ENCODE measurements around the gene ENGASE. TPM values are rescaled to one million over a fixed set of nuclear protein-coding genes. Genes with fewer than 3 reads are reported as not detected.

Gene ENGASE
- total and polyA plus RNA-seq, 2 of the 4 experiments (the other 2 are of a cell fraction): 3.9 to 12.1 TPM

DNA sequence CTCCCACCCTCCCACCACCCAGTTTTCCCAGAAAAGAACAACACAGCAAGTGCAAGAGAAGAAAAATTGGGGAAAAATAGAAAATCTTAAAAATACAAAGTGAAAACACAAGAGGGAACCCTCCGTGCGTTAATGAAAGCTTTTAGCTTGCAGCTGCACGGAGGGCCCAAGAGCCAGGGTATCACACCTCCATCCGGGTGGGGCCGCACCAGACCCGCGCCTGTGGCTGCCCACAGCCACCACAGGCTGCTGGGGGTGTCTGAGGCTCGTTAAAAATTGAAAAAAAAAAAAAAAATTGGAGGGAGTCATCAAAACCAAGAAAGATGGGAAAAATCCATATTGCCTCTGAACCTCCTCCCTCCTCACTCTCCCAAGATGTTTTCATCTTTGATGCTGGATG, 18.6 kb downstream of the ENGASE start:
- H3K27me3 ChIP-seq (ENCODE audit: control insufficient read depth, insufficient read depth, low read length): peaks cover 37% of the 10 kb centered on the region
- DNase-seq: no peak
- H3K9me1 ChIP-seq (ENCODE audit: insufficient read depth, low read length): no peaks in the 10 kb centered on the region
- no peak overlapping the region for H2AK9ac ChIP-seq (replicated peaks; ENCODE audit: low read depth, low read length, poor library complexity)
- no peaks in the 10 kb centered on the region for H3K36me3 ChIP-seq (ENCODE audit: control insufficient read depth, insufficient read depth, low read length)
- H2AK5ac ChIP-seq (ENCODE audit: low read depth, low read length): no peak overlapping the region
- H4K20me1 ChIP-seq (ENCODE audit: insufficient read depth, low read length): no peaks in the 10 kb centered on the region
- H3K9ac ChIP-seq (ENCODE audit: low read depth, low read length): no peak overlapping the region
- H3K14ac ChIP-seq (replicated peaks; ENCODE audit: low read depth, low read length): no peak overlapping the region
- dilution Hi-C loops (cut with HindIII; ENCODE audit: low sequenced_read_pairs, unreplicated experiment): no loop called here
- intact Hi-C loops (cut with micrococcal nuclease): no loop called here
- BruUV-seq (replicated peaks): no TSS peak
- no peak overlapping the region for H4K5ac ChIP-seq (ENCODE audit: low read depth, low read length)
- H3K18ac ChIP-seq (ENCODE audit: low read depth, low read length): no peak overlapping the region
- no peak overlapping the region for H3K4me3 ChIP-seq (ENCODE audit: insufficient read depth, low read depth, low read length)
- no peaks in the 10 kb centered on the region for H3K9me3 ChIP-seq (ENCODE audit: control insufficient read depth, insufficient read depth, low read length)
- no peak overlapping the region for H3K56ac ChIP-seq (ENCODE audit: extremely low read depth, insufficient read depth, low read length)
- H2BK120ac ChIP-seq (ENCODE audit: low read depth, low read length): no peak overlapping the region
- no peak overlapping the region for H3K4me2 ChIP-seq (ENCODE audit: low read depth, low read length)
- no peak overlapping the region for H2BK15ac ChIP-seq (ENCODE audit: low read depth, low read length)
- H2BK20ac ChIP-seq (ENCODE audit: low read depth, low read length): no peak overlapping the region
- ChIA-PET CTCF (no interaction called here), POLR2A (ENCODE audit: unreplicated experiment) (no interaction called here)
- WGBS, 2 experiments (ENCODE audit: extremely low coverage in 2 of 2, insufficient read length in 1 of 2): 20% methylated on average over 1 of the region's 8 CpGs; no CpG with 5 or more reads in 1 of the 2 experiments
- no peak overlapping the region for H2BK5ac ChIP-seq (ENCODE audit: low read depth, low read length, poor library complexity, severe bottlenecking)
- H3K79me1 ChIP-seq (ENCODE audit: low read depth in 1 of 2, low read length in 2 of 2): no peaks in the 10 kb centered on the region
- no peak overlapping the region for H4K8ac ChIP-seq (ENCODE audit: low read depth in 2 of 2, low read length in 2 of 2)
- no peak overlapping the region for H4K91ac ChIP-seq (ENCODE audit: insufficient read depth, low read depth, low read length)
- no peak for ATAC-seq (ENCODE audit: low read depth)
- H3K4ac ChIP-seq (ENCODE audit: low read depth, low read length): no peak overlapping the region
- no peaks in the 10 kb centered on the region for H3K4me1 ChIP-seq (ENCODE audit: control insufficient read depth, insufficient read depth, low read length)
- in situ Hi-C loops (cut with MboI; ENCODE audit: low sequenced_read_pairs): loop anchor here (25.0 kb wide), 1 partner anchor 619 kb away; no protein-coding TSS in a partner anchor
- no peak overlapping the region for H2AFZ ChIP-seq (replicated peaks; ENCODE audit: low read length, poor library complexity)
- no peak overlapping the region for H3K23ac ChIP-seq (ENCODE audit: low read depth, low read length)
- H3K27ac ChIP-seq (ENCODE audit: insufficient read depth, low read length): no peak overlapping the region
- no peak for TF ChIP-seq POLR2A (IDR thresholded peaks at IDR 0.05; ENCODE audit: low read depth, low read length)
- TF ChIP-seq MXI1 (IDR thresholded peaks at IDR 0.05; ENCODE audit: borderline replicate concordance, low read depth, low read length): no peak
- no peak for TF ChIP-seq CHD1 (IDR thresholded peaks at IDR 0.05; ENCODE audit: low read depth, low read length)
- no peak for TF ChIP-seq NFE2L2 (IDR thresholded peaks at IDR 0.05; ENCODE audit: low read depth, low read length)
- TF ChIP-seq, protein P1, sequence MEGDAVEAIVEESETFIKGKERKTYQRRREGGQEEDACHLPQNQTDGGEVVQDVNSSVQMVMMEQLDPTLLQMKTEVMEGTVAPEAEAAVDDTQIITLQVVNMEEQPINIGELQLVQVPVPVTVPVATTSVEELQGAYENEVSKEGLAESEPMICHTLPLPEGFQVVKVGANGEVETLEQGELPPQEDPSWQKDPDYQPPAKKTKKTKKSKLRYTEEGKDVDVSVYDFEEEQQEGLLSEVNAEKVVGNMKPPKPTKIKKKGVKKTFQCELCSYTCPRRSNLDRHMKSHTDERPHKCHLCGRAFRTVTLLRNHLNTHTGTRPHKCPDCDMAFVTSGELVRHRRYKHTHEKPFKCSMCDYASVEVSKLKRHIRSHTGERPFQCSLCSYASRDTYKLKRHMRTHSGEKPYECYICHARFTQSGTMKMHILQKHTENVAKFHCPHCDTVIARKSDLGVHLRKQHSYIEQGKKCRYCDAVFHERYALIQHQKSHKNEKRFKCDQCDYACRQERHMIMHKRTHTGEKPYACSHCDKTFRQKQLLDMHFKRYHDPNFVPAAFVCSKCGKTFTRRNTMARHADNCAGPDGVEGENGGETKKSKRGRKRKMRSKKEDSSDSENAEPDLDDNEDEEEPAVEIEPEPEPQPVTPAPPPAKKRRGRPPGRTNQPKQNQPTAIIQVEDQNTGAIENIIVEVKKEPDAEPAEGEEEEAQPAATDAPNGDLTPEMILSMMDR (conservative IDR thresholded peaks at IDR 0.05; ENCODE audit: low read depth, low read length): no peak
- TF ChIP-seq RAD21 (IDR thresholded peaks at IDR 0.05; ENCODE audit: low read length): no peak
- TF ChIP-seq, protein P2, sequence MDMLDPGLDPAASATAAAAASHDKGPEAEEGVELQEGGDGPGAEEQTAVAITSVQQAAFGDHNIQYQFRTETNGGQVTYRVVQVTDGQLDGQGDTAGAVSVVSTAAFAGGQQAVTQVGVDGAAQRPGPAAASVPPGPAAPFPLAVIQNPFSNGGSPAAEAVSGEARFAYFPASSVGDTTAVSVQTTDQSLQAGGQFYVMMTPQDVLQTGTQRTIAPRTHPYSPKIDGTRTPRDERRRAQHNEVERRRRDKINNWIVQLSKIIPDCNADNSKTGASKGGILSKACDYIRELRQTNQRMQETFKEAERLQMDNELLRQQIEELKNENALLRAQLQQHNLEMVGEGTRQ (IDR thresholded peaks at IDR 0.05; ENCODE audit: low read depth, low read length): no peak
- no peak for TF ChIP-seq MAZ (IDR thresholded peaks at IDR 0.05; ENCODE audit: borderline replicate concordance, low read depth, low read length)
- no peak for TF ChIP-seq BHLHE40 (IDR thresholded peaks at IDR 0.05; ENCODE audit: low read depth, low read length)
- TF ChIP-seq, protein P3, sequence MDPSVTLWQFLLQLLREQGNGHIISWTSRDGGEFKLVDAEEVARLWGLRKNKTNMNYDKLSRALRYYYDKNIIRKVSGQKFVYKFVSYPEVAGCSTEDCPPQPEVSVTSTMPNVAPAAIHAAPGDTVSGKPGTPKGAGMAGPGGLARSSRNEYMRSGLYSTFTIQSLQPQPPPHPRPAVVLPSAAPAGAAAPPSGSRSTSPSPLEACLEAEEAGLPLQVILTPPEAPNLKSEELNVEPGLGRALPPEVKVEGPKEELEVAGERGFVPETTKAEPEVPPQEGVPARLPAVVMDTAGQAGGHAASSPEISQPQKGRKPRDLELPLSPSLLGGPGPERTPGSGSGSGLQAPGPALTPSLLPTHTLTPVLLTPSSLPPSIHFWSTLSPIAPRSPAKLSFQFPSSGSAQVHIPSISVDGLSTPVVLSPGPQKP (IDR thresholded peaks at IDR 0.05; ENCODE audit: borderline replicate concordance, low read depth, low read length): no peak
- no peak for TF ChIP-seq MAFK (IDR thresholded peaks at IDR 0.05; ENCODE audit: low read depth, low read length)
- no peak for TF ChIP-seq FOS (IDR thresholded peaks at IDR 0.05; ENCODE audit: low read depth, low read length)
- TF ChIP-seq SMC3 (IDR thresholded peaks at IDR 0.05; ENCODE audit: low read depth, low read length): no peak
- no peak for TF ChIP-seq RCOR1 (IDR thresholded peaks at IDR 0.05; ENCODE audit: insufficient replicate concordance, low read length)
- no peak for TF ChIP-seq RFX5 (IDR thresholded peaks at IDR 0.05; ENCODE audit: low read depth, low read length)
- TF ChIP-seq CEBPB (IDR thresholded peaks at IDR 0.05; ENCODE audit: low read depth, low read length): no peak
